ENCODE measurements around the gene TNK2.

GRCh38 chr3:195884691-195885035 is 23.7 kb downstream of the TNK2 start:
- no peak for TF ChIP-seq CTCF (conservative IDR thresholded peaks at IDR 0.05; ENCODE audit: low read length)
- TF ChIP-seq EZH2phosphoT487 (IDR thresholded peaks at IDR 0.05; ENCODE audit: borderline replicate concordance, low read depth, low read length) = no peak

All from OCI-LY7 (cell line).